ENCODE measurements around the gene TAF11L10. TPM values are rescaled to one million over a fixed set of nuclear protein-coding genes. Genes with fewer than 3 reads are reported as not detected.

The TAF11L10 gene
- not detected in 2 replicates for total RNA-seq

DNA sequence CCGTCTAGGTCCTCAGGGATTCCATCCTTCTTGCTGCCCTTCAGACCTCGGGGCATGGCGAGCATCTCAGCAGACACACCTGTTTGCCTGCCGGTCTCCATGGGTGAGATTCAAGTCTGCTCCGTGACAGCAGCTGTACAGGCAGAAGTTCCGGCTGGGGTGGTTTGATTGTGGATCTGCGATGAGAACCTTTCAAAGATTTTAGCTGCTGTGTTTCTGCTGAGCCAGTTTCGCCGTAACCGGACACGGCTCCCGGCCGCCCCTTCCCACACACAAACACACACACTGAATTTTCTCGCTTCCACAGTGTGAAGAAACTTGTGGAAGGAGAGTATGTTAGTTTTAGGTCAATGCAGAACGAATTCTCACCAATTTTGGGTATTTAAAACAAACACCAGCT, at the start of gene TAF11L10:
Gene TAF11L10, minus strand, starts transcription at position 101 of the 400 bp plus-strand sequence.

DNA sequence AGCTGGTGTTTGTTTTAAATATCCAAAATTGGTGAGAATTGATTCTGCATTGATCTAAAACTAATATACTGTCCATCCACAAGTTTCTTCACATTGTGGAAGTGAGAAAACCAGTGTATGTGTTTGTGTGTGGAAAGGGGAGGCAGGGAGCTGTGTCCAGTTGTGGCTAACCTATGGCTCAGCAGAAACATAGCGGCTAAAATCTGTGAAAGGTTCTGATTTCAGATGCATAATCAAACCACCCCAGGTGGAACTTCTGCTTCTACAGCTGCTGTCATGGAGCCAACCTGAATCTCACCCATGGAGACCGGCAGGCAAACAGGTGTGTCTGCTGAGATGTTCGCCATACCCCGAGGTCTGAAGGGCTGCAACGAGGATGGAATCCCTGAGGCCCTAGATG, 36.5 kb upstream of the TAF11L10 start, which contains the start of gene TAF11L14:
Gene TAF11L14, plus strand, starts transcription at position 301 of the 400 bp plus-strand sequence.

DNA sequence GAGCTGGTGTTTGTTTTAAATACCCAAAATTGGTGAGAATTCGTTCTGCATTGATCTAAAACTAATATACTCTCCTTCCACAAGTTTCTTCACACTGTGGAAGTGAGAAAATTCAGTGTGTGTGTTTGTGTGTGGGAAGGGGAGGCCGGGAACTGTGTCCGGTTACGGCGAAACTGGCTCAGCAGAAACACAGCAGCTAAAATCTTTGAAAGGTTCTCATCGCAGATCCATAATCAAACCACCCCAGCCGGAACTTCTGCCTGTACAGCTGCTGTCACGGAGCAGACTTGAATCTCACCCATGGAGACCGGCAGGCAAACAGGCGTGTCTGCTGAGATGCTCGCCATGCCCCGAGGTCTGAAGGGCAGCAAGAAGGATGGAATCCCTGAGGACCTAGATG, 34.2 kb upstream of the TAF11L10 start, which contains the start of gene TAF11L13:
Gene TAF11L13, plus strand, starts transcription at position 301 of the 400 bp plus-strand sequence.

DNA sequence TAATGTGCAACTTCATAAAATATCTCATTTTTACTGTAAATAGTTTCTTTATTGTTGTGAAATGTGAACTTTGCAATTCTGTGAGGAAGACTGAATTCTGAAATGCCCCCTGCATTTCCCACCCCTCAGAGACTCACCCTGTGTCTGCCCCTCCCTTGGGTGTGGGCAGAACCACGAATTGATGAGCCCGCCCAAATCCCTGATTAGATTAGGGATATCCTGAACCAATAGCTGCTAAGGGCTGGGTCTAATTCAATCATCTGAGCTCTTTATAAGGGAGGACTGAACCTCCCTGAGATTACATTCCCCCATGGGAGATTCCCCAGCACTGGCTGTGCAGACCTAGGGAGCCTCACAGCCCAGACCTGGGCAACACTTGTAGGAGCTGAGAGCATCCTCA, 12.5 kb upstream of the TAF11L10 start, which contains the start of gene TAF11L12:
Gene TAF11L12, plus strand, starts transcription at position 301 of the 400 bp plus-strand sequence.

DNA sequence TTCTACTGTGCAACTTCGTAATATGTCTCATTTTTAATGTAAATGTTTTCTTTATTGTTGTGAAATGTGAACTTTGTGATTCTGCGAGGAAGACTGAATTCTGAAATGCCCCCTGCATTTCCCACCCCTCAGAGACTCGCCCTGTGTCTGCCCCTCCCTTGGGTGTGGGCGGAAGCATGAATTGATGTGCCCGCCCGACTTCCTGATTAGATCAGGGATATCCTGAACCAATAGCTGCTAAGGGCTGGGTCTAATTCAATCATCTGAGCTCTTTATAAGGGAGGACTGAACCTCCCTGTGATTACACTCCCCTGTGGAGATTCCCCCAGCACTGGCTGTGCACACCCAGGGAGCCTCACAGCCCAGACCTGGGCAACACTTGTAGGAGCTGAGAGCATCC, 6.3 kb upstream of the TAF11L10 start, which contains the start of gene TAF11L11:
Gene TAF11L11, plus strand, starts transcription at position 304 of the 400 bp plus-strand sequence.

DNA sequence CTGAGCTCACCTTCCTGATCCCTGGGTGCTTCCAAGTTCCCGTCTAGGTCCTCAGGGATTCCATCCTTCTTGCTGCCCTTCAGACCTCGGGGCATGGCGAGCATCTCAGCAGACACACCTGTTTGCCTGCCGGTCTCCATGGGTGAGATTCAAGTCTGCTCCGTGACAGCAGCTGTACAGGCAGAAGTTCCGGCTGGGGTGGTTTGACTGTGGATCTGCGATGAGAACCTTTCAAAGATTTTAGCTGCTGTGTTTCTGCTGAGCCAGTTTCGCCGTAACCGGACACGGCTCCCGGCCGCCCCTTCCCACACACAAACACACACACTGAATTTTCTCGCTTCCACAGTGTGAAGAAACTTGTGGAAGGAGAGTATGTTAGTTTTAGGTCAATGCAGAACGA, 3.4 kb downstream of the TAF11L10 start, which contains the start of gene TAF11L9:
Gene TAF11L9, minus strand, starts transcription at position 140 of the 400 bp plus-strand sequence.

DNA sequence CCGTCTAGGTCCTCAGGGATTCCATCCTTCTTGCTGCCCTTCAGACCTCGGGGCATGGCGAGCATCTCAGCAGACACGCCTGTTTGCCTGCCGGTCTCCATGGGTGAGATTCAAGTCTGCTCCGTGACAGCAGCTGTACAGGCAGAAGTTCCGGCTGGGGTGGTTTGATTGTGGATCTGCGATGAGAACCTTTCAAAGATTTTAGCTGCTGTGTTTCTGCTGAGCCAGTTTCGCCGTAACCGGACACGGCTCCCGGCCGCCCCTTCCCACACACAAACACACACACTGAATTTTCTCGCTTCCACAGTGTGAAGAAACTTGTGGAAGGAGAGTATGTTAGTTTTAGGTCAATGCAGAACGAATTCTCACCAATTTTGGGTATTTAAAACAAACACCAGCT, 6.8 kb downstream of the TAF11L10 start, which contains the start of gene TAF11L8:
Gene TAF11L8, minus strand, starts transcription at position 101 of the 400 bp plus-strand sequence.

DNA sequence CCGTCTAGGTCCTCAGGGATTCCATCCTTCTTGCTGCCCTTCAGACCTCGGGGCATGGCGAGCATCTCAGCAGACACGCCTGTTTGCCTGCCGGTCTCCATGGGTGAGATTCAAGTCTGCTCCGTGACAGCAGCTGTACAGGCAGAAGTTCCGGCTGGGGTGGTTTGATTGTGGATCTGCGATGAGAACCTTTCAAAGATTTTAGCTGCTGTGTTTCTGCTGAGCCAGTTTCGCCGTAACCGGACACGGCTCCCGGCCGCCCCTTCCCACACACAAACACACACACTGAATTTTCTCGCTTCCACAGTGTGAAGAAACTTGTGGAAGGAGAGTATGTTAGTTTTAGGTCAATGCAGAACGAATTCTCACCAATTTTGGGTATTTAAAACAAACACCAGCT, 12.0 kb downstream of the TAF11L10 start, which contains the start of gene TAF11L7:
Gene TAF11L7, minus strand, starts transcription at position 101 of the 400 bp plus-strand sequence.

Small RNAs within 50 kb of the gene (small RNA-seq; reads per million reads assigned to genes)
- gene AC233724.1 (not detected), gene AC233724.3 (not detected), gene AC233724.4 (not detected), gene AC233724.6 (not detected), gene AC233724.7 (not detected)

Other genes starting within 250 kb of the TAF11L10 start
- not detected in 2 replicates for gene TAF11L2, start 99.6 kb downstream of the TAF11L10 start, total RNA-seq
- gene TAF11L3, start 79.5 kb downstream of the TAF11L10 start, total RNA-seq: not detected in 2 replicates
- not detected in 2 replicates for gene TAF11L4, start 76.0 kb downstream of the TAF11L10 start, total RNA-seq
- gene TAF11L5, start 72.6 kb downstream of the TAF11L10 start, total RNA-seq: not detected in 2 replicates
- not detected in 2 replicates for gene TAF11L6, start 69.2 kb downstream of the TAF11L10 start, total RNA-seq
- gene TAF11L7, start 12.1 kb downstream of the TAF11L10 start, total RNA-seq: not detected in 2 replicates
- not detected in 2 replicates for gene TAF11L8, start 6.9 kb downstream of the TAF11L10 start, total RNA-seq
- gene TAF11L9, start 3.4 kb downstream of the TAF11L10 start, total RNA-seq: not detected in 2 replicates
- not detected in 2 replicates for gene TAF11L11, start 6.4 kb upstream of the TAF11L10 start, total RNA-seq
- gene TAF11L12, start 12.6 kb upstream of the TAF11L10 start, total RNA-seq: not detected in 2 replicates
- gene TAF11L13, start 34.3 kb upstream of the TAF11L10 start, total RNA-seq: not detected in 2 replicates
- gene TAF11L14, start 36.6 kb upstream of the TAF11L10 start, total RNA-seq: not detected in 2 replicates